Hepatocyte (in vitro differentiated cells): Measurements from ENCODE around the gene MUC21. TPM values are rescaled to one million over a fixed set of nuclear protein-coding genes. Genes with fewer than 3 reads are reported as not detected.

Experiments used
- DNase-seq: peaks from one replicate; pipeline ENCODE4 v3.0.0-alpha.2; 2016; ENCODE audit warnings: low spot score
- H2AFZ ChIP-seq: fragments of 200-600 bp; sonication (generic); 2 replicates; pipeline ENCODE4 v1.6.0; 2016; ENCODE audit warnings: antibody characterized with exemption, mild to moderate bottlenecking
- H3K27ac ChIP-seq: fragments of 200-600 bp; sonication (generic); 2 replicates; pipeline ENCODE4 v1.5.1; 2016; ENCODE audit warnings: mild to moderate bottlenecking
- H3K27me3 ChIP-seq: fragments of 200-600 bp; sonication (generic); 2 replicates; pipeline ENCODE4 v1.6.1; 2016
- H3K36me3 ChIP-seq: fragments of 200-600 bp; sonication (generic); replicated peaks from 2 replicates; pipeline ENCODE4 v1.5.1; 2016; ENCODE audit warnings: low read depth; ENCODE audit not compliant: insufficient read depth
- H3K4me1 ChIP-seq: fragments of 200-600 bp; sonication (generic); 2 replicates; pipeline ENCODE4 v1.5.1; 2016; ENCODE audit warnings: mild to moderate bottlenecking, moderate library complexity; ENCODE audit not compliant: insufficient read depth
- H3K4me2 ChIP-seq: fragments of 200-600 bp; sonication (generic); 2 replicates; pipeline ENCODE4 v1.6.0; 2016
- H3K4me3 ChIP-seq: fragments of 200-600 bp; sonication (generic); 2 replicates; pipeline ENCODE4 v1.5.1; 2016; ENCODE audit warnings: mild to moderate bottlenecking
- H3K79me2 ChIP-seq: fragments of 200-600 bp; sonication (generic); 2 replicates; pipeline ENCODE4 v1.6.0; 2017; ENCODE audit warnings: mild to moderate bottlenecking
- H3K9me2 ChIP-seq: fragments of 200-600 bp; sonication (generic); replicated peaks from 2 replicates; pipeline ENCODE4 v1.6.0; 2017; ENCODE audit warnings: mild to moderate bottlenecking; ENCODE audit not compliant: insufficient read depth
- H3K9me3 ChIP-seq: fragments of 200-600 bp; sonication (generic); 2 replicates; pipeline ENCODE4 v1.5.1; 2016; ENCODE audit warnings: low read depth, mild to moderate bottlenecking
- H4K20me1 ChIP-seq: fragments of 200-600 bp; sonication (generic); 2 replicates; pipeline ENCODE4 v1.6.0; 2016; ENCODE audit warnings: mild to moderate bottlenecking; ENCODE audit not compliant: insufficient read depth, poor library complexity, severe bottlenecking
- EZH2 ChIP-seq: fragments of 200-600 bp; sonication (generic); IDR thresholded peaks from 2 replicates; pipeline ENCODE4 v1.6.1; 2016; ENCODE audit warnings: antibody characterized with exemption, mild to moderate bottlenecking, borderline replicate concordance
- EZH2phosphoT487 ChIP-seq: fragments of 200-600 bp; sonication (generic); IDR thresholded peaks from one replicate; pipeline ENCODE4 v1.6.1; 2018; ENCODE audit warnings: antibody characterized with exemption, mild to moderate bottlenecking, low read depth, moderate library complexity; ENCODE audit not compliant: unreplicated experiment, severe bottlenecking
- WGBS: methylation state at CpG from one replicate; pipeline ENCODE4 v1.1.6; 2016; ENCODE audit warnings: low lambda C conversion rate; ENCODE audit errors: missing lambda C conversion rate; 5-methylcytosine and 5-hydroxymethylcytosine counted together
- polyA plus RNA-seq: library from polyadenylated mRNA; unstranded; fragments of >200 nt; fragmentation: Nextera tagmentation; extraction: Ambion mirVana; gene quantifications from 2 replicates; pipeline ENCODE4 v1.2.1, GENCODE V29; 2016
- total RNA-seq: library from RNA; depleted of rRNA; stranded (reverse); fragments of >200 nt; gene quantifications from 2 replicates; pipeline ENCODE4 v1.2.3, GENCODE V29; 2014
- TF ChIP-seq, protein P1 (sequence below): fragments of 200-600 bp; sonication (generic); IDR thresholded peaks from 2 replicates; pipeline ENCODE4 v1.5.1; 2016; ENCODE audit warnings: antibody characterized with exemption, mild to moderate bottlenecking; ENCODE audit not compliant: poor library complexity

MUC21 gene
- total and polyA plus RNA-seq, 2 experiments from 2014 or later = not detected

DNA sequence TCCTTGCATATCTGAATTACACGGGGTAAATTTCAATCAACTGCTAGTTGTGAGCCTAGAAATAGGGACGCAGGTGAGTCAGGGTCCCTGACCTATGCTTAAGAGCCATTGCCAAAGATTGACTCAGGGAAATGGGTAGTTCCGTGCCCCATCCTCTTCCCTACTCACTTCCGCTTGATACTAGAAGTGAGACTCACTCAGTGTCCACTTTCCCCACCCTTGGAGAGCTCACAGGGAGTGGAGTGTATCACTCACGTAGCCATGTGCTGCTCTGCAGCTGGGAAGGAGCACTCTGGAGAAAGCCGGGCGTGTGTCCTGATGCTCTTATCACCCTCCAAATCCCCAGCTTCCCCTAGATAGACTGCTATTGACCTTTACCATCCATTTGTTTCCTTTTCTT, 26.2 kb downstream of the MUC21 start:
- H3K36me3 ChIP-seq = no peaks in the 10 kb centered on the region

DNA sequence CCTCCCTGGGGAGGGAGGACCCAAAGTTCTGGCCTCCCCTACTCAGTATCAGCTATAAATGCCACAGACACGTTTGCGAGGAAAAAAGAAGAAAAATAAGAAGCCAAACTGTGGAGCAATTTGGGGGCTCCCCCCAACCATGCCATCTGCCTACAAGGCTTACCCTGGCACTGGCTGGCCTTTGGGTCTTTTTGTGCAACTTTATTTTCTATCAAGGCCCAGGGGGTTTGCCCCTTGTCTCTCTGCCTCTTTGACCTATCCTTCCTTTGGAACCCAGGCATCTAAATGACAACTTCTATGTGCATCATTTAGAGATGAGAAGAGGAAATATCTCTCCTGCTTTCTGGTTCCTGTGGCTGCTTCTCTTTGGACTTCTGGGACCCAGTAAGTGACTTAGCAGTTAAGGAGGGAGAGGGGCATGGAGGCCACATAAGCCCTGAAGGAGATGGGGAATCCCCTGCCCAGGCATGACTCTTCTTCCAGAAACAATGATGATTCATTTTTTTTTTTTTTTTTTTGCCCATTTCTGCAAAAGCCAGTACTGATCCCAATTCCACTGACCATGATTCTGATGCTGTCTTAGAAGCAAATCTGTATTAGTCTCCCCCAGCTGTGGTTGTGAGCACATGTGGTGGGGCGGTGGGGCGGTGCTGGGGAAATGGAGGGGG, 27.0 kb downstream of the MUC21 start, which contains the start of gene MUC22:
Gene MUC22 (plus strand): TSS at position 82 of the 668 bp plus-strand sequence. CDS start 233 bp downstream, at position 315.
- no peak for DNase-seq
- H3K4me3 ChIP-seq = no peak within 1 kb of the TSS
- H2AFZ ChIP-seq = no peak within 1 kb of the TSS
- no peaks in the 10 kb centered on the region for H4K20me1 ChIP-seq
- H3K9me3 ChIP-seq = no peaks in the 10 kb centered on the region
- no peak within 1 kb of the TSS for H3K4me2 ChIP-seq
- peaks cover 5% of the 10 kb centered on the region for H3K4me1 ChIP-seq
- no peaks in the 10 kb centered on the region for H3K9me2 ChIP-seq
- H3K27ac ChIP-seq = no peak within 1 kb of the TSS
- 83% methylated on average over 4 of the region's 4 CpGs for whole genome bisulfite sequencing
- no peaks in the 10 kb centered on the region for H3K79me2 ChIP-seq
- H3K36me3 ChIP-seq = no peaks in the 10 kb centered on the region
- no peak for TF ChIP-seq EZH2
- TF ChIP-seq, protein P1, sequence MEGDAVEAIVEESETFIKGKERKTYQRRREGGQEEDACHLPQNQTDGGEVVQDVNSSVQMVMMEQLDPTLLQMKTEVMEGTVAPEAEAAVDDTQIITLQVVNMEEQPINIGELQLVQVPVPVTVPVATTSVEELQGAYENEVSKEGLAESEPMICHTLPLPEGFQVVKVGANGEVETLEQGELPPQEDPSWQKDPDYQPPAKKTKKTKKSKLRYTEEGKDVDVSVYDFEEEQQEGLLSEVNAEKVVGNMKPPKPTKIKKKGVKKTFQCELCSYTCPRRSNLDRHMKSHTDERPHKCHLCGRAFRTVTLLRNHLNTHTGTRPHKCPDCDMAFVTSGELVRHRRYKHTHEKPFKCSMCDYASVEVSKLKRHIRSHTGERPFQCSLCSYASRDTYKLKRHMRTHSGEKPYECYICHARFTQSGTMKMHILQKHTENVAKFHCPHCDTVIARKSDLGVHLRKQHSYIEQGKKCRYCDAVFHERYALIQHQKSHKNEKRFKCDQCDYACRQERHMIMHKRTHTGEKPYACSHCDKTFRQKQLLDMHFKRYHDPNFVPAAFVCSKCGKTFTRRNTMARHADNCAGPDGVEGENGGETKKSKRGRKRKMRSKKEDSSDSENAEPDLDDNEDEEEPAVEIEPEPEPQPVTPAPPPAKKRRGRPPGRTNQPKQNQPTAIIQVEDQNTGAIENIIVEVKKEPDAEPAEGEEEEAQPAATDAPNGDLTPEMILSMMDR = no peak
- TF ChIP-seq EZH2phosphoT487 = no peak
- no peaks in the 10 kb centered on the region for H3K27me3 ChIP-seq

More for the DNA sequence above, 26.2 kb downstream of the MUC21 start:
- Histone ChIP-seq H3K4me3 (no peak overlapping the region), H3K4me1 (peaks cover 5% of the 10 kb centered on the region), H3K4me2 (no peak overlapping the region), H3K9me3 (no peaks in the 10 kb centered on the region), H3K27ac (no peak overlapping the region), H3K9me2 (no peaks in the 10 kb centered on the region), H3K79me2 (no peaks in the 10 kb centered on the region), H2AFZ (no peak overlapping the region), H4K20me1 (no peaks in the 10 kb centered on the region), H3K27me3 (no peaks in the 10 kb centered on the region)
- TF ChIP-seq, protein P1 = no peak
- TF ChIP-seq EZH2phosphoT487 (no peak), EZH2 (no peak)
- DNase-seq = no peak
- WGBS = 74% methylated on average over 7 of the region's 7 CpGs

DNA sequence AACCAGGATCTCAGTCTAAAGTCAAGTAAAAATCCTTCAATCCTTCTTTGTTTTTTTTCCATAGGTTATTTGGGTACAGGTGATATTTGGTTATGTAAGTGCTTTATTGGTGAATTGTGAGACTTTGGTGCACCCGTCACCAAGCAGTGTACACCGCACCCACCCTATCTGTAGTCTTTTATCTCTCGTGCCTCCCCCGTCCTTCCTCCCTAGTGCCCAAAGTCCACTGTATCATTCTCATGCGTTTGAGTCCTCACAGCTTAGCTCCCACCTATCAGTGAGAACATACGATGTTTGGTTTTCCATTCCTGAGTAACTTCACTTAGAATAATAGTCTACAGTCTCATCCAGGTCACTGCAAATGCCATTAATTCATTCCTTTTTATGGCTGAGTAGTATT, 27.6 kb downstream of the MUC21 start:
- peak; percentile 23 for DNase-seq
- TF ChIP-seq, protein P1 = no peak
- no peak for TF ChIP-seq EZH2
- TF ChIP-seq EZH2phosphoT487 = no peak
- no peak overlapping the region for H3K4me2 ChIP-seq
- H3K9me2 ChIP-seq = no peaks in the 10 kb centered on the region
- H3K4me3 ChIP-seq = no peak overlapping the region
- no peaks in the 10 kb centered on the region for H4K20me1 ChIP-seq
- H3K9me3 ChIP-seq = no peaks in the 10 kb centered on the region
- H3K36me3 ChIP-seq = no peaks in the 10 kb centered on the region
- H3K79me2 ChIP-seq = no peaks in the 10 kb centered on the region
- peaks cover 5% of the 10 kb centered on the region for H3K4me1 ChIP-seq
- no peaks in the 10 kb centered on the region for H3K27me3 ChIP-seq
- no peak overlapping the region for H2AFZ ChIP-seq
- H3K27ac ChIP-seq = no peak overlapping the region
- WGBS = 55% methylated on average over 6 of the region's 6 CpGs
